SW480 (cell line): Measurements from ENCODE around the gene TH.

Experiments
- DNase-seq: peaks from one replicate; pipeline ENCODE4 v3.0.0-alpha.2; 2016; ENCODE audit warnings: low spot score

Gene TH

GRCh38 chr11:2159536-2160413 is 11.8 kb downstream of the TH start:
- no peak for DNase-seq

GRCh38 chr11:2158966-2159365 is 12.6 kb downstream of the TH start:
- DNase-seq: no peak

DNA sequence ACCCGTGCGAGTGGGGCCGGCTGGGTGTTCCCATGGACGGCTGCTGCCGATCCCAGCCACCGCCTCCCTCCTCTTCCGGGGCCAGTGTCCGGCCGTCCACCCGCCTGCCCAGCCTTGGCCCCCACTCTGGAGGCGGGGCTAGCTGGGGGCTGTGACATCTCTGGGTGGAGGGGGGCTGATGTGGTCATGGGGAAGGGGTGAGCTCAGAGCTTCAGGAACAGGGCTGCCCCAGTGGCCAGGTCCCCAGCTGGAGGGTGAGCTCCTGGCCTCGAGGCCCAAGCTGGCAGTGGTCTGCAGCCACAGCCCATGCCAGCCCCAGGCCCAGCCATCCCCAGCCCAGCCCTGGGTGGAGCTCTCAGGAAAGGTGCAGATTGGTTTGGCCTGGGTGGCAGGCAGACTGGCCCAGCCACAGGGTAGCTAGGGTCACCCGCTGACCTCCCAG is 13.3 kb downstream of the TH start:
- no peak for DNase-seq

GRCh38 chr11:2157294-2158040 is 14.1 kb downstream of the TH start:
- DNase-seq: no peak

DNA sequence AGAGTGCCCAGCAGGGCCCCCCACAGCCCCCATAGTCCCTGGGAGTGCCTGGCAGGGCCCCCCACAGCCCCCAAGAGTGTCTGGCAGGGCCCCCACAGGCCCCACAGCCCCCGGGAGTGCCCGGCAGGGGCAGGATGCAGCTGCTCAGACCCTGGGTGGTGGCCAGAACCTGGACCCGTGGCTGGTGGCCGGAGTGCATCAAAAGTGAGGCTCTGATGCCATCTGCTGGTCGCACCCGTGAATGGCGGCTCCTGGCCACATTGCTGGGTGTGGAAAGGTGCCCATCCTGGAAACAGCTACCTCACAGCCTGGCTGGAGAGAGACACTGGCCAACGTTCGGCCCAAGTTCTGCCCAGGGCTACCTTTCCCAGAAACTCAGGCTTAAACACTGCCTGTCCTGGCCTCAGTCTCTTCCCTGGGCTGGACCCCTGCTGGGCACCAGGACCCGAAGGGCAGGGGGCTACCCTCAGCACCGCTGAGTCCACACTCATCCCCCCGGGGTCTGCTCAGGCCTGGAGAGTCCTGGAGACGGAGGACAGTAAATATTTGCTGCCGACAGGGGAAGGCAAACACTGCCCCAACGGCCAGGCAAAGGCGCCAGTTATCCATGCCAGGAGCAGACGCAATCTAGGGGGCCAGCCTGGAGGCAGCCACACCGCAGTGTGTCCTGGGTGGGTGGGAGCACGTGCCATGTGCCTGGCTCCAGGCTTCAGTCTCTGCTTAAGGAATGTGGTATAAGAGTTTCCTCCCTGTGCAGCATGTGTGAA is 15.0 kb downstream of the TH start:
- DNase-seq: no peak

GRCh38 chr11:2155511-2155910 is 16.1 kb downstream of the TH start:
- no peak for DNase-seq

DNA sequence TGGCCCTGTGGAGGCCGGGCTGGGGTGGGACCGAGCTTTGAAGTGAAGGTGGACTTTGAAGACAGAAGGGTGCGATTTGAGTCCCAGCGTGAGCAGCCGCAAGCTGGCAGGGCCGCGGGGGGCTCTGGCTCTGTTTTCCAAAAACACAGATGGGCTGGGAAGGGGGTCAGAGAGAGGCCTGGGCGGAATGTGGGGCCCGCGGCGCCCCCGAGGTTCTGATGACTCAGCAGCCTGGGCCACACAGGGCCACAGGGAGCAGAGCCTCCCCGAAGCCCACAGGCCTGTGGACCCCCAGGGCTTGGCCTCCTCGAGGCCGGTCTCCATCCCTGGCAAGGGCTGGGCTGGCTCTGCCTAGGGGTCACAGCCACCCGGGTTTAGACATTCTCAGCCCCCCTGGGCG is 16.7 kb downstream of the TH start:
- DNase-seq: no peak

GRCh38 chr11:2154195-2154585 is 17.4 kb downstream of the TH start:
- no peak for DNase-seq

DNA sequence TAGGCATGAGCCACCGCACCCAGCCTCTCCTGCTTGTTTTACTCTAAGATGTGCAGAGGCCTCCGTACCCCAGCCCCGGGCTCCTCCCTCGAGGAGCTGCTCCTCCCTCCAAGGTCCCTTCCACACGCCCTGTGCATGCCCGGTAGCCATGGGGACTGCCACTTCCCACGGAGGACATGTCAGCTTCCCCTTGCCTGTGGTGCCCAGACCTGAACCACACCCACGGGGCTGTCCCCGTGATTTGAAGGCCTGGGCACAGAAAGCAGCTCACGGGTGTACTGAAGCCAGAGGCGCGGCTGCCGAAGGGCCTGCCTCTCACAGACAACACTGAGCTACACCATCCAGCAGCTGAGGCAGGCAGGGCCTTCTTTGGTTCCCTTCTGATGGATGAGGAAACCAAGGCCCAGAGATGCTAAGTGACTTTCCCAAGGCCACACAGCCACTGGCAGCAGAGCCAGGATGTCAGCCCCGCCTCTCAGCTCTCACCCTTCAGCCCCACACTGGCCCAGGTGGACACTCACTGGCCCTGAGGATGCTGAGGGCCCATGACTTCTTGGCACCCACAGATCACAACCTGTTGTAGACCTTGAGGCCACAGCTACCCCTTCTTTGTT is 17.9 kb downstream of the TH start:
- DNase-seq: no peak

DNA sequence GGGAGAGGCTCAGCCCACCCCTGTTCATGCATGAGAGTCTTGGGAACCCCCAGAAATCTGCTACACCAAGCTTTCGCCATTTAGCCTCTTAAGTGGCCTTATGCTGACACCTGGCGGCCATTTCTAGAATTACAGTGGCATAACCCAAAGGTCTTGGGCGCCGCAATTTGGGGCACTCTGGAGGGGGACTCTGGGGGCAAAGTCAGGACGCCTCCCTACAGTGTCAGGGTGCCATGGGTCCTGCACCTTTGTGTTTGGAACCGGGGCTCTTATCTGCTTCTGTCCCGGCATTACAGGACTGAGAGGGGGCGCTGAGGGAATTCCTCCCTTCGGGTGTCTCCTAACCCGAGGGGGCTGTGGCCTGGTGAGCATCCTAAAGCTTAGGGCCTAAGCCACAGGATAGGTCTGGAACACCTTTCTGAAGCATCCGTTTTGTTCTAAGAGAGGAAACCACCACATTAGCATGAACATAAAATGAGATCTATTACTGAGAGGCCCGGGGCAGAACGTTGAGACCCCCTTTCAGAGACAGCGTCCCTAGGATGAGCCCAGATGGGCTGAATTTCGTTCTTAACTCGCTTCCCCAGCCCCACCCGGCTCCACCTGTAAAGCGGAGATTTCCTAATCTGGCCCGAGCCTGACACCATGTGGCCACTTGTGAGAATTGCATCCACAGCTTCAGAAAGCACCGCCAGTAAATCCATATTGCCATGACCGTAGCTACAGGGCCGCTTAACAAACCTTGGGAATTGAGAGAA is 19.9 kb downstream of the TH start:
- peak; percentile 73 for DNase-seq

GRCh38 chr11:2149864-2150847 is 21.5 kb downstream of the TH start:
- DNase-seq: peak; percentile 71

- no peak for DNase-seq
These were observed 22.2 kb downstream of the TH start for GRCh38 chr11:2149460-2149859.

GRCh38 chr11:2148595-2148994 is 23.0 kb downstream of the TH start:
- no peak for DNase-seq

- DNase-seq: no peak
These were observed 24.2 kb downstream of the TH start for GRCh38 chr11:2147391-2147790.

DNA sequence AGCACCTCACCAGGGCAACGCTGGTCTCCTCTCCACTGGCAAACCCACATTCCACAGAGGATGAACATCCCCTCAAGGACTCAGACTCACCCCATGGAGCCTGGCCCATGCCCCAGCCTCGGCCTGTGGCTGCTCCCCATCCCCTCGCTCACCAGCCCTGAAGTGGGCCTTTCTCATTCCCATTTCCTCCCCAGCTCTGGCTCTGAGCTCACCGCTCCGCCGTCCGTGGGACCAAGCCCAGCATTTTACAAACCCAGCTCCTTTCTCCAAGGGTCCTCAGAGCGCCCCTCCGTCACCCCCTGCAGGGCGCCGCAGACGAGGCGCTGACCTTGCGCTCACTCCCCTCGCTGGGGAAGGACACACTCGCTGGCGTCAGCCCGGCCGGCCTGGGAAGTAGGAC is 25.6 kb downstream of the TH start:
- DNase-seq: no peak

DNA sequence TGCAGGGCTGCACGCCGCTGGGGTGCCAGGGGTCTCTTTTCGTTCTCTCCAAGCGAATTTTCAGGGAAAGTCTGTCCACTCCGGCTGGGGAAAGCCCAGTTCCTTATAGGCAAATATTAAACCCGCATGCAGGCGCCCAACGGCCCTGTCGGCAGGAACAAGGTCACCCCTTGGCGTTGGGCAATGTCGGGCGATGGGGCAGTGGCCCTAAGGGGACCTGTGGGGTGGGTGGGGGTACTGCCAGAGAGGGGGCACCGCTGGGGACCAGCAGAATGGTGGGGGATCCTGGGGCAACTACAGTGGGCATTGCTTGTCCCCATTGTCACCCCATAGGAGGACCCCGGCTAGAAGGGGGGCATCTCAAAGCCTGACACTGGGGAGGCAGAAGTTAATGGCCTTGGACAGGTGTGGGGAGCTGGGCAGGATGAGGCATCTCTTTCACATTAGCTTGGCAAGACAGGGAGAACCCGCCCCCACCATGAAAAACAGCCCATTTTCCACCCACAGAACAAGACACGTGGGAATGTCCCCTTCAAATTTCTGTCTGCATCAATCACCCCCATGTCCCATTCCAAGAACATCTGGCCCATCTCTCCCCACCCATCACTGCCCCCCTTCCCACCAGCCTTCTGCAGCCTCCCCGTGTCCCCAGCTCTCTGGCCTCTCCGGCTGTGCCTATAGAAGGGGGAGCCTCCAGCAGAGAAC is 26.9 kb downstream of the TH start:
- DNase-seq: no peak

DNA sequence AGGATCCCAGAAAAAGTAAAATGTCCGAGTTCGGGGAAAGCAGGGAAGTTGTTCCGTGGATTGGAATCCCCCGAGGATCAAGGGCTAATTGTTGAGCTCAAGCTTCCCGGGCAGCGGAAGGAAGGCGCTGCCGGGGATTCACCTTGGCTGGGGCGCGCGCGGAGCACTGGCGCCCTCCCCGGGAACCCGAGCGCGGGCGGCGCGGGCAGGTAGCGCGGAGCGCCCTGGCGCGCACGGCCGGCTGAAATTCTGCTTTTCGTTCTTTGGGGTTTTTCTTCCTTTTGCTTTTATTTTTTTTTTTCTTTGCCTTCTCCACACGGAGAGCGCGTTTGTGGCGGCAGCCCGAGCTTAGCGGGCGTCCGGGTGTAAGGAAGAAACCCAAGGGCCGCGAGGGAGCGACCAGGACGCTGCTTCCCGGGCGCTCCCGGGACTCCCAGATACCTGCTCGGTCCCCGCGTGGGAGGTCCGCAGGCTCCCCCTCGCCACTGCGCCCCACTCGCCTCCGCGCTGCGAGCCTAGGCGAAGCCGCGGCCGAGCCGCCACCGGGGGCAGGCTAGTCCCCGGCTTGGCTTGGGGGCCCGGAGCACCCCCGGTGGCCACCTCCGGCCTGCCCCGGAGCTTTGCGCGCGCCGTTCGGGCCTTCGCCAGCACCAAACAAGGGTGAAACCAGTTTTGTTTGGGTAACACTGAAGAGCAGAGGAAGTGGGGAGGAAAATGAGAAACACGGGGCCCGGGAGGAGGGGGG is 27.6 kb downstream of the TH start:
- no peak for DNase-seq

GRCh38 chr11:2143477-2143798 is 28.2 kb downstream of the TH start:
- DNase-seq: no peak

DNA sequence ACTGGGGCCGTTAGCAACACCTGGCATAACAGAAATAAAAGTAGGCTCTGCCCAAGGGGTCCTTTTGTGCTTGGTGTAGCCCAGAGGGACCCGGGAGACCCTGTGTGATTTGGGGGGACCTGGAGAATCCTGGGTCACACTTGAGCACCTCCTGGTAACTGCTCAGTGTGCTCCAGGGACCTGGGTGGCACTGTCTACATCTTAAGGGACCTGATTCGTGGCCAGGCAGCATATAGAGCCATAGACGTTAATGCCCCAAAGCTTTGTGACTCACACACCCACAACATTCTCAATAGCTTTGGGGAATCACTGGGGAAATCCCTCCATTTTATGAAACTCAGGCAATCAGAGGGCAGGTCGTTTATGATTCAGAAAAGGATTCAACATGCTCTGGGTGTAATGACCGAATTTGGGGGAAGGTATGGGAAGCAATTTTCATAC is 28.8 kb downstream of the TH start:
- DNase-seq: peak; percentile 64
